GM18520 (cell line): ENCODE data around the gene SASH1.
A peak's percentile ranks its signal among the peaks of the same experiment; 100 is the strongest.

ENCODE experiments used
- ATAC-seq: cut with Tn5 transposase; IDR thresholded peaks from one replicate; pipeline ENCODE4 v1.9.1; 2021; ENCODE audit not compliant: unreplicated experiment

Gene SASH1

GRCh38 chr6:148342350-148343046 lies at the start of gene SASH1:
Gene SASH1, plus strand, starts transcription at chr6:148342838. Its CDS starts 230 bp downstream, at chr6:148343068.
- ATAC-seq: peak; percentile 37

- no peak for ATAC-seq
Measured at GRCh38 chr6:148293181-148293995, 49.2 kb upstream of the SASH1 start.

GRCh38 chr6:148294059-148294458 lies 48.6 kb upstream of the SASH1 start:
- ATAC-seq: no peak

- ATAC-seq: no peak
Measured at GRCh38 chr6:148295261-148295887, 47.3 kb upstream of the SASH1 start.

GRCh38 chr6:148296771-148297170 lies 45.9 kb upstream of the SASH1 start:
- no peak for ATAC-seq

- ATAC-seq: no peak
Measured at GRCh38 chr6:148298683-148299082, 44.0 kb upstream of the SASH1 start.

GRCh38 chr6:148303616-148304015 lies 39.0 kb upstream of the SASH1 start:
- no peak for ATAC-seq

- ATAC-seq: no peak
Measured at GRCh38 chr6:148304976-148305375, 37.7 kb upstream of the SASH1 start.

DNA sequence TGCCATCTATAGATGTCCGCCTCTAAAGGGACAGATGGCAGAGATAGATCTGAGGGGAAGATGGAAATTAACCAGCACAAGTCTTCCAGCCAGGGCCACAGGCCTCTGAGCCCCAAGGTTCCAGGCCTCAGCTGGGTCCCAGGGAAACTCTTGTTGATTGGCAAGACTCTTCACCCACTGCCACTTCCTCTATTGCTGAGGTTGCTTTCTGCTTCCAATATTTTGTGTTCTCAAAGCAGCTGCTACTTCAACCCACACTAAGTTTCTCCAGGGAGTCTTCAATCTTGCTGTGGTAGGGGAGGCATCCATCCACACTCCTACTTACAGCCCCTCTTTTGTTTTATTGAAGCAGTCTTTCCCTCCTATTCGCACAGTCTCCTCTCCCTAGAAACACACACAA lies 36.4 kb upstream of the SASH1 start:
- ATAC-seq: no peak

- ATAC-seq: no peak
Measured at GRCh38 chr6:148307405-148307804, 35.2 kb upstream of the SASH1 start.

- no peak for ATAC-seq
Measured at GRCh38 chr6:148309301-148309700, 33.3 kb upstream of the SASH1 start.

DNA sequence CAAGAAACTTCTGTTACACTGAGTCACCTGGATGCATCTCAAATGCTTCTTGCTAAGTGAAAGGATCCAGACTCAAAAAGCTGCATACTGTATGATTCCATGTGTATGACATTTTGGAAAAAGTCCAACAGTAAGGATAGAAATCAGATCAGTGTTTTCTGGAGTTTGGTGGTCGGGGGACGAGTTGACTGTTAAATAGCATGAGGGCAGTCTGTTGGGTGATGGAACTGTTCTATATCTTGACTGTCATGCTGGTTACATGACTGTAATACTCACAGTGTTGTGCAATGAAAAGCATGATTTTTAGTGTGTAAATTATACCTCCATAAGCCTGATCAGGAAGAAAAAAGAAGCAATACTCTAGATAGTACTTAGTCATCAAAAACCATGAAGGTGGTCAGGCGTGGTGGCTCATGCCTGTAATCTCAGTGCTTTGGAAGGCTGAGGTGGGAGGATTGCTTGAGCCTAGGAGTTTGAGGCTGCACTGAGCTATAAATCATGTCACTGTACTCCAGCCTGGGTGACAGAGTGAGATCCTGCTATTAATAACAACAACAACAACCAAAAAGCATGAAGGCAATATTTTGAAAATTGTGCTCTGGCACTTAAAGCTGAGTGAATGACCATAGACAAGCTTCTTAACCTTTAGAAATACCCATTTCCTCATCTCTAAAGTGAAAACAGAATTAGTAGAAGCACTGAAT lies 30.5 kb upstream of the SASH1 start:
- no peak for ATAC-seq

DNA sequence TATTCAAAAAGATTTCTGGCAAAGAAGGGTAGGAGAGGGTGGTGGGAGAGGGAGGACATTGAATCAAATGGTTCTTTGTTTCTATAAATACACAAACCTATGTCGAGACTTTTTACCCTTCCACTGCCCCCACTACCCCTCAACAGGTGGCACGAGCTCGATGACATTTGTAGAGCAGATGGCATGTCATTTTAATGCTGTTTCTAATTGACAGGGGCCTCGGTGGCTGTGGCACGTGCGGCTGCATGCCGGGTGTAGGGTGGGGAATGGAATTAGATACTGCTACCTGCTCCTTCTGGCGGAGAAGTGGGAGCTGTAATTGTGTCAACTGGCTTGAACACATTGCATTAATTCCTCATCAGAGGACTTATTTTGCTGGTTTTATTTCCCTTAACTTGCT lies 29.1 kb upstream of the SASH1 start:
- ATAC-seq: no peak

GRCh38 chr6:148316308-148316707 lies 26.3 kb upstream of the SASH1 start:
- no peak for ATAC-seq

DNA sequence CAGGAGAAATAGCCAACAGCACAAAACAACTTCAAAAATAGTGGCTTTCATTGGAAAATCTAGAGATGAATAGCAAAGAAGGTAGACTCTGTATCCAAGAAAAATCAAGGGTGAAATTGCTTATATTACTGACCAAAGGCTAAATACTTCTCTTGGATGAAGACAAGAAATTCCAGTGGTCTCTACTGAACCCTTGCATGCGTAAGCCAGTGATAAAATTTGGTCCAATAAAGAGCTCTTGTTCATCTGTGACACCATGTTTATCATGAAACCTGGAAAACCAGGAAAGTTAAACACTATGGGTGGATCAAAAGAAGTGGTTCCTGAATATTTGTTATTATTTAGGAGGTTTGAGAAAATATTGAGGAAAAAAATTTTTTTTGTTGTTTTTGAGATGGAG lies 25.6 kb upstream of the SASH1 start:
- ATAC-seq: no peak

- no peak for ATAC-seq
Measured at GRCh38 chr6:148317739-148318138, 24.9 kb upstream of the SASH1 start.

GRCh38 chr6:148322704-148323103 lies 19.9 kb upstream of the SASH1 start:
- no peak for ATAC-seq

DNA sequence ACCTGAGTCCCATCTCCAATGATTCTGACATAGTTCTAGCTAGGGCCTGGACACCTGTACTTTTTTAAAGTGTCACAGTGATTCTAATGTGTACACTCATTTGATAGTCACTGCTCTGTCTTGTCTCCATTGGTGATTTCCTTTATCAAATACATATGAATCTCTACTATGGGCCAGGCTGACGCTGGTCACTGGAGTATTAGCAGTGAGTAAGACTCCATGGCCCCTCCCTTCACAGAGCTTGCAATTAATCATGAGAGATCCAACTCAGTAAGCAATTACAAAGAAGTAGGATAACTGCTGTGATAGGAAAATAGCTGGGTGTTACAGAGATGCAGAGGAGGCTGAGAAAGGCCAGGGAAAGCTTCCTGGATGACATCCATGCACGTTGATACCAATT lies 19.3 kb upstream of the SASH1 start:
- ATAC-seq: no peak

GRCh38 chr6:148324297-148324985 lies 18.2 kb upstream of the SASH1 start:
- no peak for ATAC-seq

GRCh38 chr6:148325316-148326068 lies 17.1 kb upstream of the SASH1 start:
- no peak for ATAC-seq
